GM19351 (cell line): Measurements from ENCODE around the gene DPM3.
"Not testable (repeated sequence)": the region's sequence is repeated elsewhere in the genome, so short reads cannot be mapped to it uniquely, and the experiment has no call there.

Source experiments
- ATAC-seq: cut with Tn5 transposase; IDR thresholded peaks from one replicate; pipeline ENCODE4 v1.9.1; 2021; ENCODE audit warnings: mild to moderate bottlenecking, moderate library complexity; ENCODE audit not compliant: unreplicated experiment

DPM3 gene

DNA sequence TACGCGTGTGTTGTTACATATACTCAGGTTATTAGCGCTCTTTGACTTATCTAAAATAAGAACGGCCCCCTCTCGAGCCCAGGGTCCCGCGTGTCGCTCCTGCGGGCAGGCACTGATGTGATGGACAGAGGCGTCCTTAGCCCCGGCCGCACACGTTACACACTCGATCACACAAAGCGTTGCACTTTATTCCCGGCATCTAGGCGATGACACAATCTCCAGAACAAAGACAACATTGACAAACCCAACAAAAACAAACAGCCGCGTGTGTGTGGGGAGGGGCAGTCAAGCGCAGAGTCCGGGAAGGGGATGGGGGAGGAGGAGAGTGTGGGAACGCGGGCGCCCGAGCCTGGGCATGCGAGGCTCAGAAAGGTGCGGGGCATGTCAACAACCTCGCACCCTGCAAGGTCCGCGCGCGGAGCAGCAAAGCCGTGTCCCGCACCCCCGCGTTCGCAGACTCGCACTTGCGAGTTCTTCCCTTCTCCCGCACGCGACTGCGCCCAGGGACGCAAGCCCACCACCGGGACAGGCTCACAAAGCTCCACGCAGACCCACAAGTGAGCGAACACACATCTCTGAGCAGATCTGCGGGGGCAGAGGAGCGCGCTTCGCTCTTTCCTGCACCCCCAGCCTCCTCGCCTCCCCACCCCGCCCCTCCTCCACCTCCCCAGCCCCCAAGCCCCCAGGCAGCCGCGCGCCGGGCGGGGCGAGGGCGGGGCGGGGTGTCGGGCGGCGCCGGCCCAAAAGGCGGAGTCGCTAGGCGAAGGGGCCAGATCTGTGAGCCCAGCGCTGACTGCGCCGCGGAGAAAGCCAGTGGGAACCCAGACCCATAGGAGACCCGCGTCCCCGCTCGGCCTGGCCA is 13.0 kb downstream of the DPM3 start, which contains the start of gene EFNA1:
EFNA1 (plus strand) TSS at position 772 of the 862 bp plus-strand sequence. CDS start 102 bp downstream, outside the sequence.
- ATAC-seq = no peak

DNA sequence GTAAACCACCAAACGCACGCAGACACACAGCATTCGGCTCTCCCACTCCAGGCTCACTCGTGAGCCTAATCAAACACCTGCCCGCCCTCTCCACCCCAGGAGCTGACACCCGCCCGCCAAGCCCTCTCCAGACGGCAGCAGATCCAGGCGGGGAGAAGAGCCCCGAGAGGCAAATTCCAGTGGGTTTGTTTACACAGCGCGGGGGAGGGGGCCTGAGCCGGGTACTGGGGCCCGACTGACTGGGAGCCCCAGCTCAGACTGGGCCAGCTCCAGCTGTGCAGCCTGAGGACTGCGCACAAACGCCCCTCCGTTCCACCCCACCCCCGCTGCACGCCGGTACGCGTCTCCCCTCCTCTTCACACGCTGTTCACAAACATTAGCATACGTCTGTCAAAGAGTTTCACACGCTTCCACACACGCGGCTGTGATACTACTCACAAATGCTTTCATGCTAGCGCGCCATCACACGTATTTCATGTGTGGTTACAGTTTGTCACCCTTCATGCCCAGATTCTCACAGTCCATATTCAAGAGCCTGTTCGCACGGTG is 13.7 kb downstream of the DPM3 start:
- ATAC-seq = no peak

DNA sequence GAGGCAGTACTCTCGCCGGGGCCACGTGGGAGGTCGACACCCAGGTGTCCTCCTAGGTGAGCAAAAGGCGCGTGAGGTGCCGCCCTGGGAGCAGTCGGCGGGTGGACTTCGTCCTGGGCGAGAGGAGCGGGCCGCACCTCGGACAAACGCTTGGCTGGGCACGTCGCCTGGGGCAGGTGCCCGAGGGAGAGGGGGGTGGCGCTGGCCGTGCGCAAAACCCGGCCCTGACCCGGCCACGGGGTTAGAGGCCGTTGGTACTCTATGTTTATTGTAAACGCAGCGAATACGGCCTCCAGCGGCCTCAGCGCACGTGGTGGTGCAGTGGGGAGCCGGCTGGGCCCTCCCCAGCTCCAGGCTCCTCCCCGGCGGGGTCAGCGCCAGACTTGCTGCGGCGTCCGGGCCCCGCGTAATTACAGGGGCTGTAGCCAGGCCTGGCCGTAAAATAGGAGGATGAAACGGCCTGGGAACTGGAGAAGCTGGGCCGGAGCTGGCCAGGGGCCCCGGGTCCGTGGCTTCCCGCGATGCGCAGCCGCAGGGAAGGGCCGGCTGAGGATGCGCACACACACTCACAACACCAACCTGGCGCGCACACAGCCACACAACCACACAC is 14.3 kb downstream of the DPM3 start:
- no peak for ATAC-seq

DNA sequence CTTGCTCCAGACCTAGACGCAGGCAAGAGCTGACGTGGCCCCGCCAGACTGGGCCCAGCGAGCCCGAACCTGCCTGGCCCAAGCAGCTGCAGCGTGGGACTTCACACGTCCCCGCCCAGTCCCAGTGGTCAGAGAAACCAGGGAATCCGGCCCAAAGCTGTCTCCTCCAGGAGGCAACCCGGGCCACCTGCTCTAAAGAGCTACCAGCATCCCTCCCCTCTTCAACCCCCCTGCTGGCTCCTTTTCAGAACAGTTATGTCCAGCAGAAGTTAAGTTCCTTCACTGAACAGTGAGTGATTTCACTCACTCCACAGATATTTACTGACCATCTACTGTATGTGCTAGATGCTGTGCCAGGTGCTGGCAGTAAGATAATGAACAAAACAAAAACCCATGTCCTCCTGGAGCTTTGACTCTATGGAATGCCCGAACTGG is 14.8 kb downstream of the DPM3 start:
- no peak for ATAC-seq

DNA sequence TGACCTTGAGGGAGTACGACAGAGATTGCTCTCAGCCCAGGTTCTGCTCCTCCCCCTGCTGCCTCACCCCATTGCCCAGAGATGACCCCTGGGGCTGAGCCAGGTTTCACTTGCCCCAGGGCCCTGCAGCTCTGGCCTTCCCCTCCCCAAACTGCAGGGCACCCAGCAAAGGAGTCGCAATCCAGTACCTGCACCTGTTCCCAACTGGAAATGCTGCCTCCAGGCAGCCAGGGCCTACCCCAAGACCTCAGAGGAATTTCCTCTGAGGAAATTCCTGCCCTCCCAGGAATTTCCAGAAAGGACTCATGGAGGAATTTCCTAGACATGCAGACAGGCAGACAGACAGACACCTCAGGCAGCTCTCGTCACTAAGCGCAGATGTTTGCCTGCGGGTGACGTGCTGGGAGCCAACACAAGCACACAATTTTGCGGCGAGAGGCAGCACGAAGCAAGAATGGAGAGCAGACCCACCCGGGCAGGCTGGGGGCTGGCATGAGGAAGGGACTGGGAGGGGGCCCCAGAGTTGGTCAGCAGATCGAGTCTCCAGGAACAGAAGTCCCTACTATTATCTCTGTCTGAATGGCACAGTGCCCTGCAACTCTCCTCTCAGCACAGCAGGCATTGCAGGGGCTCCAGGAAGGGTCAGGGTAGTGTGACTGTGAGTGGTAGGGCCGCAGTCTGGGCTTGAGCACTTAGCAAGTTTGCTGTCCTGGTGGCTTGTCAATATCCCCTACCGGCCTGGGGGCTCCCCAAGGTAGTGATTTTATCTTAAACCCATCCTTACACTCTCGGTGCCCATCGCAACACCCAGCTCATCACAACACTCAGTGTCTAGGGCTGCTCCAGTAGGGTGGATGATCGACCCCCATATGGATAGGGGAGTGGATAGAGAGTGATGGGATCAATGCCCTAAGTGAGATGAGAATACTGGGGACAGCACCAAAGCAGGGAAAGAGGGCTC is 15.5 kb downstream of the DPM3 start:
- ATAC-seq = no peak

DNA sequence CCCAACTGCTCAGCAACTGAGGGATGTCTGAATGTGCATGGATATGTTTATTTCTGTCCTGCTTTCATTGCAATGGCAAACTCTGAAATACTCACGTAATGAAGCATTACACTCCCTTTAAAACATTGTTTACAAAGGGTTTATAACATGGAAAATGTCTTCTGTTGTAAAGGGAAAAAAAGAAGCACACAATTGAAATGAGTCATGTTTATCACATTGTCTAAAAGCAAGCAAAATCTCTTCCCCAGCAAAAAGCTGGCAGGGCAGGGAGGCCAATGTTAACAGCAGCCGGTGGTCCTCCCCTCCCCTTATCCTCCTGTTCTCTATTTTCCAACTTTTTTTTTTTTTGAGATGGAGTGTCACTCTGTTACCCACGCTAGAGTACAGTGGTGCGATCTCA is 16.5 kb downstream of the DPM3 start:
- no peak for ATAC-seq

DNA sequence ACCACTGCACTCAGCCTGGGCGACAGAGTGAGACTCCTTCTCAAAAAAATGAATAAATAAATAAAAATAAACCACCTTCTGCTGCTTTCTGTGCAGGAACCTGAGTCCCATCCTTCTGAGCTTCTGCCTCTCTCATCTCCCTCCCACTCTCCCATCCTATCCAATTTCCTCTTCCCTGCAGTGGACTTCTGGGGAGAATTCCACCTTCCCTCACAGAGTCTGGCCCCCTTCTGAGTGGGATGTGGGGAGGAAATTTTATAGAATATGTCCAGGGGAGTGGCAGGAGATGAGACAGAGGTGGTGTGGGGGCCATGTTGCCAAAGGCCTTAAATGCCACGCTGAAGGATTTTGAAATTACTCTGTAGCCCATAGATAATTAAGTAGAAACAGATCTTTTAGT is 18.0 kb downstream of the DPM3 start:
- no peak for ATAC-seq

DNA sequence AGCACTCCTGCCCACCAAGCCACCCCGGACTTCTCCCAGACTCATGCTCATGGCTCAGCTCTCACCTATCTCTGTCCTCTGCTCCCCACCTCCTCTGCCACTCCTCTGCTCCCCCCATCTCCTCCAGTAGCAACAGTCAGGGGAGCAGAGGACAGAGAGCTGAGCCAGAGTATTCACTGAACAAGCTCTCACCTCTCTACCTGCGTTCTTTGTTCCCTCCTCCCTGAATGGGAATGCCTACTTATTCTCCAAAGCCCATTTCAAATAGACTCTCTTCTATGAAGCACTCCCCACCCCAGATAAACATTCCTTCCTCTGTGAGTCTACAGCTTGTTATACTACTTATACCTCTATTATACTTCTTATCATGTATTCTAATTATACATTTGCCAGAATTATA is 19.1 kb downstream of the DPM3 start:
- ATAC-seq = no peak

DNA sequence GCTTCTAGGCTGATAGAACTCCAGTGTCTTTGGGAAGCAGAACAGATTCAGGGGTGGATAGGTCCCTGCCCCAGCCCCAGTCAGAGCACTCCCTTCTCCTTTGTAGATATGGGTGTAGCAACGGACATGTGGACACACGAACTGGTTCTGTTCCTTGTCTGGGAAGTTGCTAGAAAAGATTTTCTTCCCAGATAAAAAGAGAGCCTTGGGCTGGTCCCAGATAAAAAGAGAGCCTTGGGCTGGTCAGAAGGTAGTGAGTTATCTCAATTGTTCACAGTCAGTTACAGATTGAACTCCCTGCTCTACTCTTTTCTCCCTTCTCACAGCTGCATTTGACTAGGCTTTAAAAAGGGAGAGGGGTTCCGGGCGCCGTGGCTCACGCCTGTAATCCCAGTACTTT is 20.1 kb downstream of the DPM3 start:
- no peak for ATAC-seq

DNA sequence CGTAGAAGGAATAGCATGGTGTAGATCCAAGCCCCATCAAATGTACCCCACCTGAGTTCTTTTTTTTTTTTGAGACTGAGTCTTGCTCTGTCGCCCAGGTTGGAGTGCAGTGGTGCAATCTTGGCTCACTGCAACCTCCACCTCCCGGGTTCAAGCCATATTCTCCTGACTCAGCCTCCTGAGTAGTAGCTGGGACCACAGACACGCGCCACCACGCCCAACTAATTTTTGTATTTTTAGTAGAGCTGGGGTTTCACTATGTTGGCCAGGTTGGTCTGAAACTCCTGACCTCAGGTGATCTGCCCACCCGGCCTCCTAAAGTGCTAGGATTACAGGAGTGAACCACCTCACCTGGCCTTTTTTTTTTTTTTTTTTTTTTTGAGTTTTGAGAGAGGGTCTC is 22.2 kb downstream of the DPM3 start:
- ATAC-seq = not testable (repeated sequence)

DNA sequence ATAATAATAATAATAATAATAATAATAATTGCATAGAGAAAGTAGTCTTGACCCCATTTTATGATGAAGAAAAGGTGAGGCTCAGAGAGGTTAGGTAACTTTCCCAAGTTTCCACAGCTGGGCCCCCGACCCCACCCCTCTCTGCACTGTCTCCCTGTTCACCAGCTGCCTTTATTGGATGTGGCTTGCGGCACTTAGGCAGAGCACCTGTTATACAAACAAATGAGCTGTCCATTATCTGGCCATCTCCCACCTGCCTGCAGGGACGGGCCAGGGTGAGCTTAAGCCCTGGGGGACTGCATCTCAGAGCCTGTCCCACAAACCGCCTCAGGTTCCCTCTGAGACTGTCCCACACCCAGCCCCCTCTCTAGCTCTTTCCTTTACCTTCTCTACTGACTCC is 22.7 kb downstream of the DPM3 start:
- no peak for ATAC-seq

DNA sequence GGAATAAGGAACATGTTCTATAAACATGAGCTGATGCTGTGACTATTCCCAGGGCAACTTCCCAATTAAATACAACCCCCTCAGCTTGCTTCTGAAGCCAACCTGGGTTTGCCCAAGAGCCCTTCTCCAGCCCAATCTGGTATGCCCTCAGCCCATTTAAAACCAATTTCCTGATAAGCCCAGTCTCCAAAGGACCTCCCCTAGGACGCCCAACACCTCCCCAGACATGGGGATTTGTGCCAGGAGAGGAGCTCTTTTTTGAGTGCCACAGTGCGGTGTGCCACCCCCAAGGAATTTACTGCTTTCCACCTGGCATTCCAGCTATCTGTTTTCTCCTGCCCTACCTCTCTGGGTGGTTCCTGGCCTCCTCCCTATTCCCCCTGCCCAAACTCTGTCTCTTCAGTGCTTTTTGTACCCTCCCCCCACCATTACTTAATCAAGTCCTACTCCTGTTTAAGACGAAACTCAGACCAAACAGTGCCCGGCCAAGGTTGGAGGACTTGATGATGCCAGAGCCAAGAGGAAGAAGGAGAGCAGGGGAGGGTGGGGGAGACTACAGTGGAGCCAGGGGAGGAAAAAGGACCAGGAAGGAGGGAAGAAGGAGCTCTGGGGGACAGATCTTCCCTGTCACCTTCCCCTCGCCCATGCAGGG is 24.1 kb downstream of the DPM3 start:
- ATAC-seq = no peak

DNA sequence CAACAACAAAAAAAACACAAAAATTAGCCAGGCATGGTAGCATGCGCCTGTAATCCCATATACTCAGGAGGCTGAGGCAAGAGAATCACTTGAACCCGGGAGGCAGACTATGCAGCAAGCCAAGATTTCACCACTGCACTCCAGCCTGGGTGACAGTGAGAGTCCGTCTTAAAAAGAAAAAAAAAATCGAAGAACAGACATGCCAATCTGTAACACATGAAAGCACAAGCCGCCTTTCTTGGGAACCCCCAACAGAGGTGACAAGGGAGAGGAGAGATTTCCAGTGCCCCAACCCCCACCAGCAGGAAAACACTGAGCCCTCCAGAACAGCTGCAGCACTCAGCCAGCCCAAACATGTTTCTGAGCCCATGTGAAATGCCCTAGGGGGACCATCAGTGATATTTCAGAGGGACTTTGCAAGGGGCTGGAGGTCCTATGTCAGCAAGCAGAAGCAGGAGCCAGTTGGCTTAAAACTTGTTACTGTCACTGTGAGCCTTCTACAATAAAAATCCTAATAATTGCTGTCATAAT is 26.8 kb downstream of the DPM3 start:
- no peak for ATAC-seq

DNA sequence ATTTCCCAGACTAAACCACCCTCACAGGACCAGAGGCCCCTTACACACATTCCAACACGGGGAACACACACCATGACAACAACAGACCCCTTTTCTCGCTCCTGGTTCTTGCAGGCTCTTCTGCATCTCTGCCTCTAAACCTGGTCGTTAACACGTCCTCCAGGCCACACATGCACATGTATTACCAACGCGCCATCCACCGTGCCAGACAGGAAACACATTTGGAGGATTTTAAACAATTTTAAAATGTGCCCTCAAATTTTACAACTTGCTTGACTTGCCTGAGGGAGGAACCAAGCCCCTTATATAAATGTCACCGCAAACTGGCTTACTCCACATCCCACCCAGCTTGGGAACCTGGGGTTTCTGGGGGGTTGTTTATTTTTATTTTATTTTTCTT is 29.5 kb downstream of the DPM3 start:
- no peak for ATAC-seq

DNA sequence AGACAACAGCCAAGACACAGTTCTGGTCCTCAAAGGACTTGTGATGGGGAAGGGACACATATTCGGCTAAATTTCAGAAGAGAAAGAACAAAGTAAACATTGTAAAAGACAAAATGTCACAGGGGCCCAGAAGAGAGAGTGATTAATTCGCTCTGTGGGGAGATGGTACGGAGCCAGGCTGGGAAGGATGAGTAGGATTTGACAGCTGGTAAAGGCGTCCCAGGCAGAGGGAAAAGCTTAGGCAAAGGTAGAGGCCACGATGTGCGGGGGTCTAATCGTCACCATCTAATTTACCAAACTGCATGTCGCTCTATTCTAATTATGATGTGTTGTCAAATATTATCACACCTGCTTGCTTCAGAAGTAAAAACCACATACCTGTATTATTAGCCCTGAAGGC is 29.9 kb downstream of the DPM3 start:
- no peak for ATAC-seq

DNA sequence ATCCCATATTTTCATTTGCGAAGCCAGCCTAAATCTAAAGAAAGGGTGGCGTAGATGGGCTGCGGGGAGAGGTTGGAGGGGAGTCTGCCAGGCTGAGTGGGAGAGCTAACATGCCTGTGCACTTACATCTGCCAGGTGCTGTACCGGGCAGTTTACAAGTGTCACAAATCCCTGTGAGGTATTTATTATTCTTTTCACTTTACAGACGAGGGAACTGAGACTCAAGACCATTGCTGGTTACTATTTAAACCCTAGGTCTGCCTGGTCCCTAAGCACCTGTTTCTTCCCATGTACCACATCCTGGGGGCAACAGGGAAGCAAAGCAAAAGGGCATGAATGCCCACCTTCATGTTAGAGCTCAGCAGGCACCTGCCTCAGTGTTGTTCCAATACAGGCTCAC is 32.0 kb downstream of the DPM3 start:
- no peak for ATAC-seq

DNA sequence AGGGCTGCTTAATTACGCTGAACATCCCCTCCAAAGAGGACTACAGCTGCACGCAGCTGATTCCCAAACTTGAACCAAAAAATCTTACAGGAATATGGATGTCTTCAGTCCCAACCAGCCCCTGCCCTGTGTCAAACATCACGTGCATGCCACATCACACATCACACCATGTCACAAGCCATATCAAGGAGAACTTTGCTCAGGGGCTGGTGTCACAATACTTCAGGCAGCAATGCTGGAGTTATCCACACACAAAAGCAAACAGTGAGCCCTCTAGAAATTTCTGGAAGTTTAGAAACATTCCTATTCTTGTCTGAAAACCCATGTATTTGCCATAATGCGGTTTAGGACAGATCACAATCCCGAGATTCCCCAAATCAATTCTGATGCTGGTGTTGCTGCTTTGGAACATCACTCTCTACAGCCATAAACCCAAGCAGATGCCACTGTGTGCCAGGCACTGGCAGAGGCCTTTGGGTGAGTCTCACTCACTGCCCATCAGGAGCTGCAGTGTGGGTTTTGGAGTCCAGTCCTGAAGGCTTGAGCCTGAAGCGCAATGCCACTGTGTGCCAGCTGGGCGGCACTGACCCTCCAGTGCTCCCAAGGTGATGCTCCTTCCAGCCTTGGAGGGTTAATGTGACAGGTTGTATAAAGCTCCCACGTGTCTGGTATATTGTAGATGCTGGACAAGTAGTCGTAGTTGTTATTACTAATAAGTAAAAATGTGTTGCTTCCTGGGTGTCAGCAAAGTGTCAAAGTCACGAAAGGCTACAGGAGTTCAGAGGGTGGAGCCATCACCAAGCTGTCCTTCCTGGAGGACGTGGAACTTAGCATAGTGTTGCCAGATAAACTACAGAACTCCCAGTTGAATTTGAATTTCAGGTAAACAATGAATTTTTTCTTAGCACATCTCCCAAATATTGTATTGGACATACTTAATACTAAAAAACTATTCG is 32.7 kb downstream of the DPM3 start:
- no peak for ATAC-seq

DNA sequence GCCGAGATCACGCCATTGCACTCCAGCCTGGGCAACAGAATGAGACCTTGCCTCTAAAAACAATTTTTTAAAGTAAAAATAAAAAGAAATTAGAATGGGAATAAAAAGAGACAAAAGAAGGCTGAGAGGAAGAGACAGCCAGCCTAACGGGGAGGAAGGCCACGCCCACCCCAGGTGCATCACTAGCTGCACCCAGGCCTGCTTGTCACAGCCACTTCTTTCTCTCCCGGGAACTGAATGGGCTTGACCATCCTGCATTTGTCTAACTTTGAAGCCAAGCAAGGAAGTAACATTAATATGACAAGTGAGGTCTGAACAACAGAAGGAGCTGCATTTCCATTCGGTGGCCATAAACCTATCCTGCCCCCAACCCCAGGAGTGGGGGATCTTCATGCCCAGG is 33.5 kb downstream of the DPM3 start:
- ATAC-seq = no peak

DNA sequence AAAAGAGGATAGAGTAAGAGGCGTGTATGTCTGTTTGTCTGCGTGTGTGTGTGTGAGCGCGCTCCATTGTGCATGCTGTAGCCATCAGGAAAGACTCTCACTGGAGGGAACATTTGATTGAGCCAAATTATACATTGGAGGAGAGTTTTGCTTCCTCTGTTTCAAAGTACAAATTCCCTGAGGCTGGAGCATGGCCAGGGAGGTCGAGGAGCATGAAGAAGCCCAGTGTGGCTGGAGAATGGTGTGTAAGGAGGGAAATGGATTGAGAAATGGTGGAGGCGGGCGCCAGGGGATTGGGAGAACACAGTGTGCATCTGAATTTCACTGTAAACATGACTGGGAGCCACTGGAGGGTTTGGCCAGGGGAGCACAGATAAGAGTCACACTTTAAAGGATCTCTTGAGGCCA is 34.7 kb downstream of the DPM3 start:
- ATAC-seq = no peak
